ENCODE measurements around the gene DNAJA1. TPM values are rescaled to one million over a fixed set of nuclear protein-coding genes. Genes with fewer than 3 reads are reported as not detected.

DNAJA1 gene
- total RNA-seq, 1 donor from 2014 or later, result 247 TPM

DNA sequence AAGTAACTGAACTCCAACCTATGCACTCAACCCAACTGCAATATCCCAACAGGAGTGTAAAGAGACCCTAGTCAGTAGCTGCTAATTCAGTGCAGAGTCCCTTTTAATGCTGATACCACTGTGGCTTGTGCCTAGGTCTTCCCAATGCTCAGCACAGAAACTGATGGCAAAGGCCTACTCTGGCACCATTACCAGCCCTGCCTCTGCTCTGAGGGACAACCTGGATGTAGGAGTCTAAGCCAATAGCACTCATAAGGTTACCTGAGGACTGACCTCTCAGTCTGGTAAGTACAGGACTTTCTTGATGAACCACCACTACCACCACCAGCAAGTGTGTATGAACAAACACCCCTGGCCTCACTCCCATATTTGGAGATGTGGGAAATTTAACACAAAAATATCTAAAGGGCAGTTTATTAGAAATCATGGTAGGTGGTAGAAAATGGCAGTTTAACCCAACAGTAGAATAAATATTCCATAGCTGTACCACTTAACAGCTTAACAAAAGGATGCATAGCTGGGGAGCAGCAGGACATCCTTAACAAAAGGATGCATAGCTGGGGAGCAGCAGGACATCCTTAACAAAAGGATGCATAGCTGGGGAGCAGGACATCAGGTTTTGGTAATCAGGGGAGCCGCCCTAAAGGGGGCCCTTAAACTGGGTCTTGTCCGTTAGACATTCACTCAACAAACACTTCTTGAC is 11.0 kb upstream of the DNAJA1 start:
- Mint-ChIP-seq H3K4me1 (ENCODE audit: low read depth) (peaks cover 9% of the 10 kb centered on the region), H3K9me3 (ENCODE audit: low read depth) (no peaks in the 10 kb centered on the region), H3K36me3 (ENCODE audit: insufficient read depth) (no peaks in the 10 kb centered on the region), H3K4me3 (ENCODE audit: low read depth) (no peak overlapping the region), H3K27me3 (no peaks in the 10 kb centered on the region), H3K27ac (no peak overlapping the region)
- DNase-seq (ENCODE audit: low spot score, unreplicated experiment), result no peak
- TF ChIP-seq, protein P1, sequence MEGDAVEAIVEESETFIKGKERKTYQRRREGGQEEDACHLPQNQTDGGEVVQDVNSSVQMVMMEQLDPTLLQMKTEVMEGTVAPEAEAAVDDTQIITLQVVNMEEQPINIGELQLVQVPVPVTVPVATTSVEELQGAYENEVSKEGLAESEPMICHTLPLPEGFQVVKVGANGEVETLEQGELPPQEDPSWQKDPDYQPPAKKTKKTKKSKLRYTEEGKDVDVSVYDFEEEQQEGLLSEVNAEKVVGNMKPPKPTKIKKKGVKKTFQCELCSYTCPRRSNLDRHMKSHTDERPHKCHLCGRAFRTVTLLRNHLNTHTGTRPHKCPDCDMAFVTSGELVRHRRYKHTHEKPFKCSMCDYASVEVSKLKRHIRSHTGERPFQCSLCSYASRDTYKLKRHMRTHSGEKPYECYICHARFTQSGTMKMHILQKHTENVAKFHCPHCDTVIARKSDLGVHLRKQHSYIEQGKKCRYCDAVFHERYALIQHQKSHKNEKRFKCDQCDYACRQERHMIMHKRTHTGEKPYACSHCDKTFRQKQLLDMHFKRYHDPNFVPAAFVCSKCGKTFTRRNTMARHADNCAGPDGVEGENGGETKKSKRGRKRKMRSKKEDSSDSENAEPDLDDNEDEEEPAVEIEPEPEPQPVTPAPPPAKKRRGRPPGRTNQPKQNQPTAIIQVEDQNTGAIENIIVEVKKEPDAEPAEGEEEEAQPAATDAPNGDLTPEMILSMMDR (IDR thresholded peaks at IDR 0.05; ENCODE audit: unreplicated experiment), result no peak

- Mint-ChIP-seq H3K4me3 (ENCODE audit: low read depth) (no peak overlapping the region), H3K4me1 (ENCODE audit: low read depth) (peaks cover 9% of the 10 kb centered on the region), H3K27me3 (no peaks in the 10 kb centered on the region), H3K27ac (peak overlapping the region; percentile 25), H3K36me3 (ENCODE audit: insufficient read depth) (no peaks in the 10 kb centered on the region), H3K9me3 (ENCODE audit: low read depth) (no peaks in the 10 kb centered on the region)
- TF ChIP-seq, protein P1 (IDR thresholded peaks at IDR 0.05; ENCODE audit: unreplicated experiment), result no peak
- DNase-seq (ENCODE audit: low spot score, unreplicated experiment), result no peak
These were observed 10.4 kb upstream of the DNAJA1 start for GRCh38 chr9:33014665-33015014.

DNA sequence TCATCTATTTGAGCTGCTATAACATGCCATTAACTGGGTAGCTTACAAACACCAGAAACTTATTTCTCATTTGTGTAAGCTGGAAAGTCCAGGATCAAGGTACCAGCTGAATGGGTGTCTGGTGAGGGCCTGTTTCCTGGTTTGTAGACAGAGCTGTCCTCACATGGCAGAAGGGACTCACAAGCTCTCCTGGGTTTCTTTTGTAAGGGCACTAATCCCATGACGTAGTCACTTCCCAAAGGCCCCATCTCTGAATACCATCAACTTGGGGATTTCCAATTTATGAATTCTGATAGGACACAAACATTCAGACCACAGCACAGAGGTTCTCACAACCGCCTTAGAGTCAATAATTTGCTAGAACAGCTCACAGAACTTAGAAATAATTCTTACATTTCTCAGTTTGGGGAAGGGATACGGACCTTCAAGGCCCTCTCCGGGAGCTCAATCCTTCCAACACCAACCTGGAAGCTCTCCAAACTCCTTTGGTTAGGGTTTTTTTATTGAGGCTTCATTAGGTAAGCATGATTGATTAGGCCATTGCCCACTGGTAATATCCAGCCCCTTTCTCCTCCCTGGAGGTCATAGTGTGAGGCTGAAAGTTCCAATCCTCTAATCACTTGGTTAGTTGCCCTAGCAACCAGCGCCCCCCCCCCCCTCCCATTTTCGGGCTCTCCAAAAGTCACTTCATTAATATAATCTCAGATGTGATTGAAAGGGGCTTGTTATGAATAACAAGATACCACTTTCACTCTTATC is 7.6 kb upstream of the DNAJA1 start:
- H3K36me3 Mint-ChIP-seq (ENCODE audit: insufficient read depth), result peaks cover 9% of the 10 kb centered on the region
- H3K27me3 Mint-ChIP-seq, result no peaks in the 10 kb centered on the region
- H3K9me3 Mint-ChIP-seq (ENCODE audit: low read depth), result no peaks in the 10 kb centered on the region

GRCh38 chr9:33019797-33020196 is 5.3 kb upstream of the DNAJA1 start:
- Mint-ChIP-seq H3K27ac (no peak overlapping the region), H3K9me3 (ENCODE audit: low read depth) (no peaks in the 10 kb centered on the region), H3K27me3 (no peaks in the 10 kb centered on the region), H3K36me3 (ENCODE audit: insufficient read depth) (peaks cover 9% of the 10 kb centered on the region), H3K4me1 (ENCODE audit: low read depth) (peaks cover 13% of the 10 kb centered on the region), H3K4me3 (ENCODE audit: low read depth) (no peak overlapping the region)
- TF ChIP-seq, protein P1 (IDR thresholded peaks at IDR 0.05; ENCODE audit: unreplicated experiment), result no peak
- DNase-seq (ENCODE audit: low spot score, unreplicated experiment), result no peak

More for the DNA sequence above, 7.6 kb upstream of the DNAJA1 start:
- TF ChIP-seq, protein P1 (IDR thresholded peaks at IDR 0.05; ENCODE audit: unreplicated experiment), result no peak
- no peak overlapping the region for H3K27ac Mint-ChIP-seq
- peaks cover 9% of the 10 kb centered on the region for H3K4me1 Mint-ChIP-seq (ENCODE audit: low read depth)
- H3K4me3 Mint-ChIP-seq (ENCODE audit: low read depth), result no peak overlapping the region
- DNase-seq (ENCODE audit: low spot score, unreplicated experiment), result no peak

GRCh38 chr9:33022303-33022702 is 2.8 kb upstream of the DNAJA1 start:
- no peaks in the 10 kb centered on the region for H3K9me3 Mint-ChIP-seq (ENCODE audit: low read depth)
- peaks cover 19% of the 10 kb centered on the region for H3K36me3 Mint-ChIP-seq (ENCODE audit: insufficient read depth)
- TF ChIP-seq, protein P1 (IDR thresholded peaks at IDR 0.05; ENCODE audit: unreplicated experiment), result no peak
- peaks cover 26% of the 10 kb centered on the region for H3K4me1 Mint-ChIP-seq (ENCODE audit: low read depth)
- H3K27me3 Mint-ChIP-seq, result no peaks in the 10 kb centered on the region
- DNase-seq (ENCODE audit: low spot score, unreplicated experiment), result no peak
- no peak overlapping the region for H3K4me3 Mint-ChIP-seq (ENCODE audit: low read depth)
- no peak overlapping the region for H3K27ac Mint-ChIP-seq

Data from progenitor cell of endocrine pancreas (in vitro differentiated cells).